ENCODE results near the gene STK32C.

DNA sequence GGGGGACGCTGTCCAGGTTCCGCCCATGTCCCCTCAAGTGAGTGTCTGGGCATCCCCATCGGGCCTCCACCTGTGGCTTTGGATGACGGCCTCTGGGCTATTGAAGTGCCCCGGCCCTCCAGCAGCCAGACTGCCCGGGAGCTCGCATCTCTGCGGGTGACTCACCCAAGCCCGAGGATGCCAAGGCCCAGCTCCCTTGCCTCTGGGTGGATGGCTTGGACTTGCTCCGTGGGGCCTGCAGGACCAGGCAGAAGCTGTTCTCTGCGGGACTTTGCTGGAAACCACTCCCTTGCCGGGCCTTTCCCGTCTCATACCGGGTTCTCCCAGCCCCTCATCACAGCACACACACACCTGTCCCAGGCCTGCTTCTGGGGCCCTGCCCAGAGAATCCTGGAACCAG lies 98.6 kb downstream of the STK32C start:
- TF ChIP-seq, protein P1, sequence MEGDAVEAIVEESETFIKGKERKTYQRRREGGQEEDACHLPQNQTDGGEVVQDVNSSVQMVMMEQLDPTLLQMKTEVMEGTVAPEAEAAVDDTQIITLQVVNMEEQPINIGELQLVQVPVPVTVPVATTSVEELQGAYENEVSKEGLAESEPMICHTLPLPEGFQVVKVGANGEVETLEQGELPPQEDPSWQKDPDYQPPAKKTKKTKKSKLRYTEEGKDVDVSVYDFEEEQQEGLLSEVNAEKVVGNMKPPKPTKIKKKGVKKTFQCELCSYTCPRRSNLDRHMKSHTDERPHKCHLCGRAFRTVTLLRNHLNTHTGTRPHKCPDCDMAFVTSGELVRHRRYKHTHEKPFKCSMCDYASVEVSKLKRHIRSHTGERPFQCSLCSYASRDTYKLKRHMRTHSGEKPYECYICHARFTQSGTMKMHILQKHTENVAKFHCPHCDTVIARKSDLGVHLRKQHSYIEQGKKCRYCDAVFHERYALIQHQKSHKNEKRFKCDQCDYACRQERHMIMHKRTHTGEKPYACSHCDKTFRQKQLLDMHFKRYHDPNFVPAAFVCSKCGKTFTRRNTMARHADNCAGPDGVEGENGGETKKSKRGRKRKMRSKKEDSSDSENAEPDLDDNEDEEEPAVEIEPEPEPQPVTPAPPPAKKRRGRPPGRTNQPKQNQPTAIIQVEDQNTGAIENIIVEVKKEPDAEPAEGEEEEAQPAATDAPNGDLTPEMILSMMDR (conservative IDR thresholded peaks at IDR 0.05; ENCODE audit: low read depth, low read length), result no peak
- TF ChIP-seq POLR2A (IDR thresholded peaks at IDR 0.05; ENCODE audit: low read depth, low read length), result no peak
- TF ChIP-seq, protein P2, sequence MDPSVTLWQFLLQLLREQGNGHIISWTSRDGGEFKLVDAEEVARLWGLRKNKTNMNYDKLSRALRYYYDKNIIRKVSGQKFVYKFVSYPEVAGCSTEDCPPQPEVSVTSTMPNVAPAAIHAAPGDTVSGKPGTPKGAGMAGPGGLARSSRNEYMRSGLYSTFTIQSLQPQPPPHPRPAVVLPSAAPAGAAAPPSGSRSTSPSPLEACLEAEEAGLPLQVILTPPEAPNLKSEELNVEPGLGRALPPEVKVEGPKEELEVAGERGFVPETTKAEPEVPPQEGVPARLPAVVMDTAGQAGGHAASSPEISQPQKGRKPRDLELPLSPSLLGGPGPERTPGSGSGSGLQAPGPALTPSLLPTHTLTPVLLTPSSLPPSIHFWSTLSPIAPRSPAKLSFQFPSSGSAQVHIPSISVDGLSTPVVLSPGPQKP (IDR thresholded peaks at IDR 0.05; ENCODE audit: borderline replicate concordance, low read depth, low read length), result no peak
- no peak for TF ChIP-seq SMC3 (IDR thresholded peaks at IDR 0.05; ENCODE audit: low read depth, low read length)
- no peak for TF ChIP-seq CEBPB (IDR thresholded peaks at IDR 0.05; ENCODE audit: low read depth, low read length)
- TF ChIP-seq RAD21 (IDR thresholded peaks at IDR 0.05; ENCODE audit: low read length), result no peak
- no peak for TF ChIP-seq FOS (IDR thresholded peaks at IDR 0.05; ENCODE audit: low read depth, low read length)
- TF ChIP-seq, protein P3, sequence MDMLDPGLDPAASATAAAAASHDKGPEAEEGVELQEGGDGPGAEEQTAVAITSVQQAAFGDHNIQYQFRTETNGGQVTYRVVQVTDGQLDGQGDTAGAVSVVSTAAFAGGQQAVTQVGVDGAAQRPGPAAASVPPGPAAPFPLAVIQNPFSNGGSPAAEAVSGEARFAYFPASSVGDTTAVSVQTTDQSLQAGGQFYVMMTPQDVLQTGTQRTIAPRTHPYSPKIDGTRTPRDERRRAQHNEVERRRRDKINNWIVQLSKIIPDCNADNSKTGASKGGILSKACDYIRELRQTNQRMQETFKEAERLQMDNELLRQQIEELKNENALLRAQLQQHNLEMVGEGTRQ (IDR thresholded peaks at IDR 0.05; ENCODE audit: low read depth, low read length), result no peak
- TF ChIP-seq RFX5 (IDR thresholded peaks at IDR 0.05; ENCODE audit: low read depth, low read length), result no peak
- TF ChIP-seq NFE2L2 (IDR thresholded peaks at IDR 0.05; ENCODE audit: low read depth, low read length), result no peak
- TF ChIP-seq MXI1 (IDR thresholded peaks at IDR 0.05; ENCODE audit: borderline replicate concordance, low read depth, low read length), result no peak
- no peak for TF ChIP-seq BHLHE40 (IDR thresholded peaks at IDR 0.05; ENCODE audit: low read depth, low read length)
